Measurements from ENCODE around the gene PRR20G. TPM values are rescaled to one million over a fixed set of nuclear protein-coding genes. Genes with fewer than 3 reads are reported as not detected.

Gene PRR20G
- total and polyA plus RNA-seq, 2 donors (not counting 3 experiments of a cell fraction or from before 2014, with no cell fraction given): not detected

DNA sequence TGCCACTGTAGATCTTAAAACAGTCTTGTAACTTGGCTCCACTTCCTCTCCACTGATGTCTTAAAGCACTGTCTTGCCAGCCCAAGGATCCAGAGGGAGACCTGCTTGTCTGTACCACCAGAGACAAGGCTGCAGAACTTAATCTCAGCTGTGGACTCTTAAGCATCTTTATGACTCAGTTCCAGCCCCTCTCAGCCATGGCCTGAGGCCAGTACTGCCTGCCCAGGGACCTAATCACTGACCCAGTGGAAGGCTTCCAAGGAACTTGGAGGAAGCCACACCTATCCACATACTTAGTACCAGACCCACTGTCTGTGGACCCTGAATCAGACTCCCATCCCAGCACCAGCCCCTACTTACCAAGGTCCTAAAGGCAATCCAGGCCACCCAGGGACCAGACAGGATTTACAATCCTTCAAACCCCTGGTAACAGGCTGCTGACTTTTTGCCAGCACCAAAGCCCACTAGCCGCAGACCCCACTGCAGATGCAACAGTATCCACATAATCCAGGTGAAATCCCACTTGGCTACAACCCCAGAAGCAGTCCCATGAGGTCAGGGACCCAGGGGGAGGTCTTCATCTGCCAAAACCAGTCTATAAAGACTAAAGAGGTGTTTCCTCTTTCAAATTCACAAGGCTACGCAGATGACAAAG lies 41.9 kb upstream of the PRR20G start:
- H2AFZ ChIP-seq (ENCODE audit: low read depth, low read length): no peak overlapping the region
- ChIA-PET CTCF (no interaction called here), POLR2A (no interaction called here)
- H3K79me2 ChIP-seq (ENCODE audit: control insufficient read depth, insufficient read depth, low read length): no peaks in the 10 kb centered on the region
- no peak overlapping the region for H3K4me3 ChIP-seq (replicated peaks in 1 of 3; ENCODE audit: insufficient read depth in 1 of 3, low read depth in 1 of 3, low read length in 3 of 3)
- TF ChIP-seq GATA2 (IDR thresholded peaks at IDR 0.05; ENCODE audit: insufficient read depth, insufficient read length, low read depth, low read length) (no peak), JUN (IDR thresholded peaks at IDR 0.05; ENCODE audit: borderline replicate concordance, insufficient read depth, insufficient read length, low read depth) (no peak), POLR2A (IDR thresholded peaks at IDR 0.05; ENCODE audit: low read depth, low read length) (no peak), MYC (IDR thresholded peaks at IDR 0.05; ENCODE audit: low read depth, low read length) (no peak)
- H3K27me3 ChIP-seq (ENCODE audit: control insufficient read depth in 2 of 2, insufficient read depth in 2 of 2, low read length in 2 of 2): no peaks in the 10 kb centered on the region
- H3K36me3 ChIP-seq (ENCODE audit: control insufficient read depth in 2 of 2, extremely low read depth in 1 of 2, insufficient read depth in 2 of 2, low read length in 2 of 2): no peaks in the 10 kb centered on the region
- no TSS peak for BruUV-seq (replicated peaks)
- H3K4me1 ChIP-seq (ENCODE audit: control insufficient read depth, extremely low read depth, insufficient read depth, low read length): no peaks in the 10 kb centered on the region
- H3K9ac ChIP-seq (replicated peaks; ENCODE audit: extremely low read depth, insufficient read depth, low read length): no peak overlapping the region
- FAIRE-seq (no peak), DNase-seq (ENCODE audit: low read depth, low spot score) (no peak)
- H3K9me3 ChIP-seq (replicated peaks; ENCODE audit: control insufficient read depth, insufficient read depth, low read length): no peaks in the 10 kb centered on the region
- dilution Hi-C loops (cut with MboI; ENCODE audit: extremely low pct_ligation_motif_present, low sequenced_read_pairs) (no loop called here), intact Hi-C loops (cut with micrococcal nuclease) (no loop called here)
- no peak overlapping the region for H3K4me2 ChIP-seq (ENCODE audit: insufficient read depth, low read length)
- H4K20me1 ChIP-seq (replicated peaks; ENCODE audit: control insufficient read depth, extremely low read depth, insufficient read depth, low read length): no peaks in the 10 kb centered on the region
- no peaks in the 10 kb centered on the region for H3K9me1 ChIP-seq (replicated peaks; ENCODE audit: control insufficient read depth, extremely low read depth, insufficient read depth, low read length)
- no peak overlapping the region for H3K27ac ChIP-seq (ENCODE audit: insufficient read depth, low read depth, low read length)

GRCh38 chr3:127328421-127328820 lies 40.6 kb upstream of the PRR20G start:
- dilution Hi-C loops (cut with MboI; ENCODE audit: extremely low pct_ligation_motif_present, low sequenced_read_pairs): no loop called here
- no peaks in the 10 kb centered on the region for H3K36me3 ChIP-seq (ENCODE audit: control insufficient read depth in 2 of 2, extremely low read depth in 1 of 2, insufficient read depth in 2 of 2, low read length in 2 of 2)
- H3K79me2 ChIP-seq (ENCODE audit: control insufficient read depth, insufficient read depth, low read length): no peaks in the 10 kb centered on the region
- TF ChIP-seq POLR2A (IDR thresholded peaks at IDR 0.05; ENCODE audit: low read depth, low read length) (no peak), EZH2 (IDR thresholded peaks at IDR 0.05; ENCODE audit: borderline replicate concordance, low read depth, low read length, severe bottlenecking) (no peak), MAX (IDR thresholded peaks at IDR 0.05; ENCODE audit: insufficient read depth, insufficient read length) (no peak), FOS (IDR thresholded peaks at IDR 0.05; ENCODE audit: borderline replicate concordance, insufficient read depth, low read length) (no peak), MYC (IDR thresholded peaks at IDR 0.05; ENCODE audit: low read depth, low read length) (no peak), JUN (IDR thresholded peaks at IDR 0.05; ENCODE audit: borderline replicate concordance, insufficient read depth, insufficient read length, low read depth) (no peak), GATA2 (IDR thresholded peaks at IDR 0.05; ENCODE audit: insufficient read depth, insufficient read length, low read depth, low read length) (no peak), CTCF (IDR thresholded peaks at IDR 0.05; ENCODE audit: extremely low read depth in 1 of 2, insufficient read depth in 1 of 2, low read depth in 1 of 2, low read length in 2 of 2) (no peak), POLR2AphosphoS5 (IDR thresholded peaks at IDR 0.05; ENCODE audit: insufficient read depth, low read depth, low read length) (no peak)
- intact Hi-C loops (cut with micrococcal nuclease): no loop called here
- POLR2A ChIA-PET: no interaction called here
- no peaks in the 10 kb centered on the region for H3K4me1 ChIP-seq (ENCODE audit: control insufficient read depth, extremely low read depth, insufficient read depth, low read length)
- H4K20me1 ChIP-seq (replicated peaks; ENCODE audit: control insufficient read depth, extremely low read depth, insufficient read depth, low read length): no peaks in the 10 kb centered on the region
- no TSS peak for BruUV-seq (replicated peaks)
- no peak overlapping the region for H3K4me3 ChIP-seq (replicated peaks in 1 of 3; ENCODE audit: insufficient read depth in 1 of 3, low read depth in 1 of 3, low read length in 3 of 3)
- H3K9ac ChIP-seq (replicated peaks; ENCODE audit: extremely low read depth, insufficient read depth, low read length): no peak overlapping the region
- no peak overlapping the region for H3K4me2 ChIP-seq (ENCODE audit: insufficient read depth, low read length)
- no peak for DNase-seq (ENCODE audit: low read depth, low spot score)
- no peaks in the 10 kb centered on the region for H3K9me1 ChIP-seq (replicated peaks; ENCODE audit: control insufficient read depth, extremely low read depth, insufficient read depth, low read length)
- no peak for FAIRE-seq
- no peak overlapping the region for H3K27ac ChIP-seq (ENCODE audit: insufficient read depth, low read depth, low read length)
- no peaks in the 10 kb centered on the region for H3K9me3 ChIP-seq (replicated peaks; ENCODE audit: control insufficient read depth, insufficient read depth, low read length)
- CTCF ChIA-PET: no interaction called here
- no peak overlapping the region for H2AFZ ChIP-seq (ENCODE audit: low read depth, low read length)
- no peaks in the 10 kb centered on the region for H3K27me3 ChIP-seq (ENCODE audit: control insufficient read depth in 2 of 2, insufficient read depth in 2 of 2, low read length in 2 of 2)
